ENCODE data around the gene HK2.
"Not testable (repeated sequence)": the region's sequence is repeated elsewhere in the genome, so short reads cannot be mapped to it uniquely, and the experiment has no call there.

The HK2 gene

GRCh38 chr2:74880054-74880728 lies 46.3 kb downstream of the HK2 start:
- DNase-seq = no peak

GRCh38 chr2:74881176-74881575 lies 47.2 kb downstream of the HK2 start:
- no peak for DNase-seq

- DNase-seq = no peak
Observed at GRCh38 chr2:74881626-74882298, 47.8 kb downstream of the HK2 start.

- DNase-seq = no peak
Observed at GRCh38 chr2:74882299-74882687, 48.4 kb downstream of the HK2 start.

GRCh38 chr2:74883011-74883410 lies 49.1 kb downstream of the HK2 start:
- DNase-seq = no peak

- DNase-seq = no peak
Observed at GRCh38 chr2:74884118-74884762, 50.3 kb downstream of the HK2 start.

GRCh38 chr2:74884866-74885265 lies 50.9 kb downstream of the HK2 start:
- no peak for DNase-seq

- no peak for DNase-seq
Observed at GRCh38 chr2:74886251-74886650, 52.3 kb downstream of the HK2 start.

GRCh38 chr2:74886811-74887210 lies 52.9 kb downstream of the HK2 start:
- no peak for DNase-seq

- no peak for DNase-seq
Observed at GRCh38 chr2:74887445-74887951, 53.6 kb downstream of the HK2 start.

GRCh38 chr2:74887960-74888700 lies 54.2 kb downstream of the HK2 start:
- no peak for DNase-seq

GRCh38 chr2:74889159-74889558 lies 55.2 kb downstream of the HK2 start:
- no peak for DNase-seq

- no peak for DNase-seq
Observed at GRCh38 chr2:74890711-74891110, 56.8 kb downstream of the HK2 start.

- DNase-seq = no peak
Observed at GRCh38 chr2:74891136-74891764, 57.3 kb downstream of the HK2 start.

GRCh38 chr2:74891816-74892215 lies 57.9 kb downstream of the HK2 start:
- not testable (repeated sequence) for DNase-seq

- DNase-seq = no peak
Observed at GRCh38 chr2:74892609-74893008, 58.7 kb downstream of the HK2 start.

GRCh38 chr2:74893332-74893731 lies 59.4 kb downstream of the HK2 start:
- DNase-seq = no peak

- DNase-seq = no peak
Observed at GRCh38 chr2:74894272-74894981, 60.5 kb downstream of the HK2 start.

GRCh38 chr2:74895001-74895400 lies 61.1 kb downstream of the HK2 start:
- DNase-seq = no peak

GRCh38 chr2:74896232-74896631 lies 62.3 kb downstream of the HK2 start:
- no peak for DNase-seq

GRCh38 chr2:74900225-74900624 lies 66.3 kb downstream of the HK2 start:
- not testable (repeated sequence) for DNase-seq

GRCh38 chr2:74902281-74902860 lies 68.4 kb downstream of the HK2 start:
- DNase-seq = no peak
